ENCODE data around the gene ARHGAP27.

Gene ARHGAP27

GRCh38 chr17:45405250-45406086 is 27.2 kb downstream of the ARHGAP27 start:
- no peak for DNase-seq

GRCh38 chr17:45404870-45405249 is 27.8 kb downstream of the ARHGAP27 start:
- no peak for DNase-seq

- DNase-seq = no peak
Measured at GRCh38 chr17:45403906-45404490, 28.7 kb downstream of the ARHGAP27 start.

GRCh38 chr17:45402916-45403315 is 29.8 kb downstream of the ARHGAP27 start:
- DNase-seq = no peak

GRCh38 chr17:45398800-45399199 is 33.9 kb downstream of the ARHGAP27 start:
- DNase-seq = no peak

- DNase-seq = no peak
Measured at GRCh38 chr17:45397796-45398195, 34.9 kb downstream of the ARHGAP27 start.

- no peak for DNase-seq
Measured at GRCh38 chr17:45396496-45397205, 36.0 kb downstream of the ARHGAP27 start.

- DNase-seq = no peak
Measured at GRCh38 chr17:45395569-45396415, 36.9 kb downstream of the ARHGAP27 start.

- peak; percentile 29 for DNase-seq
Measured at GRCh38 chr17:45394913-45395568, 37.6 kb downstream of the ARHGAP27 start.

- no peak for DNase-seq
Measured at GRCh38 chr17:45394564-45394912, 38.1 kb downstream of the ARHGAP27 start.

- DNase-seq = no peak
Measured at GRCh38 chr17:45394091-45394490, 38.6 kb downstream of the ARHGAP27 start.

GRCh38 chr17:45393411-45393810 is 39.3 kb downstream of the ARHGAP27 start:
- no peak for DNase-seq

- DNase-seq = no peak
Measured at GRCh38 chr17:45391918-45392317, 40.8 kb downstream of the ARHGAP27 start.

GRCh38 chr17:45391291-45391690 is 41.4 kb downstream of the ARHGAP27 start:
- no peak for DNase-seq

- no peak for DNase-seq
Measured at GRCh38 chr17:45389354-45389753, 43.3 kb downstream of the ARHGAP27 start.

- DNase-seq = no peak
Measured at GRCh38 chr17:45388604-45389325, 43.9 kb downstream of the ARHGAP27 start.

GRCh38 chr17:45387739-45388138 is 44.9 kb downstream of the ARHGAP27 start:
- DNase-seq = no peak

- DNase-seq = no peak
Measured at GRCh38 chr17:45386178-45386577, 46.5 kb downstream of the ARHGAP27 start.

- peak; percentile 68 for DNase-seq
Measured at GRCh38 chr17:45385331-45385997, 47.2 kb downstream of the ARHGAP27 start.

GRCh38 chr17:45384789-45385262 is 47.8 kb downstream of the ARHGAP27 start:
- DNase-seq = no peak

All from NCI-H748 treated with DMSO at 0.1 percent for 48 hours (cell line).